Upper lobe of right lung (tissue), 1 donor: Measurements from ENCODE around the gene SHROOM3. TPM values are rescaled to one million over a fixed set of nuclear protein-coding genes. Genes with fewer than 3 reads are reported as not detected.

ENCODE experiments used
- ATAC-seq: fragments of 200-7000 bp; cut with Tn5 transposase; one replicate; pipeline ENCODE4 v1.9.1; 2020; ENCODE audit warnings: mild to moderate bottlenecking, moderate library complexity
- DNase-seq: peaks from one replicate; pipeline ENCODE4 v3.0.0-alpha.2; 2020
- H3K27ac ChIP-seq: fragments of 200-600 bp; one replicate; pipeline ENCODE4 v1.8.0; 2022
- H3K27me3 ChIP-seq: fragments of 200-600 bp; one replicate; pipeline ENCODE4 v1.8.0; 2022; ENCODE audit warnings: mild to moderate bottlenecking
- H3K36me3 ChIP-seq: fragments of 200-600 bp; one replicate; pipeline ENCODE4 v1.8.0; 2022
- H3K4me1 ChIP-seq: fragments of 200-600 bp; one replicate; pipeline ENCODE4 v1.8.0; 2022
- H3K4me3 ChIP-seq: fragments of 200-600 bp; one replicate; pipeline ENCODE4 v1.8.0; 2022; ENCODE audit warnings: mild to moderate bottlenecking
- H3K9me3 ChIP-seq: fragments of 200-600 bp; one replicate; pipeline ENCODE4 v1.8.0; 2022
- intact Hi-C: fragments of 100-400 bp; cut with DNase I; formaldehyde crosslinking; loops from one replicate; pipeline ENCODE4 v1.11.0; 2022
- total RNA-seq: library from RNA; stranded (reverse); fragmentation: NEBNext Ultra II Directional; extraction: Animal tissue kit (Norgen Biotek cat#: 25700); gene quantifications from one replicate; pipeline ENCODE4 v1.2.1, GENCODE V29; 2021
- TF ChIP-seq, protein P1 (sequence below): fragments of 200-600 bp; IDR thresholded peaks from one replicate; pipeline ENCODE4 v1.8.0; 2022; ENCODE audit warnings: antibody characterized with exemption
- donor health status: DM: no; HTN: yes; CAD: no; lungs with severe emphysema.

Gene SHROOM3
- total RNA-seq, 1 donor from 2014 or later, result 73.3 TPM

DNA sequence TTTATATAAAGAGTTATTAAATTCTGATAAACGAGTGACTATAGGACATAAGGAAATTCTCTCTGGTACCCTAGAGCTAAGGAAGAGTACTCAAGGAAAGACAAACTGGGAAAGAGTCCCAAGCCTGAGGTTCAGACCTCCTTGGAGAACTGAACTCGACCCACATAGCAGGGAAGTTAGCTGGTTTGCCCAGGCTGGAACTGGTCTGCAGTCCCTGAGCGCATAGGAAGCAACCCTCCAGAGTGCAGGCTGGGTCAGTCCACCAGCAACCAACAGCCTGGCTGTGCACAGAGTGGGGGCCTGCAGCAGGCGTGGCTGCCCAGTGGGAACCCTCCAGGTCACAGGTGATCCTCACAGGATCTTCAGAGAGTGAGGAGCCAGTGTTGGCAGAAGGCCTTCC is 348.8 kb downstream of the SHROOM3 start:
- Histone ChIP-seq H3K27me3 (no peaks in the 10 kb centered on the region), H3K4me1 (no peaks in the 10 kb centered on the region), H3K36me3 (peaks cover 11% of the 10 kb centered on the region), H3K27ac (no peak overlapping the region), H3K4me3 (no peak overlapping the region), H3K9me3 (no peaks in the 10 kb centered on the region)
- DNase-seq (no peak), ATAC-seq (peak; percentile 20)
- TF ChIP-seq, protein P1, sequence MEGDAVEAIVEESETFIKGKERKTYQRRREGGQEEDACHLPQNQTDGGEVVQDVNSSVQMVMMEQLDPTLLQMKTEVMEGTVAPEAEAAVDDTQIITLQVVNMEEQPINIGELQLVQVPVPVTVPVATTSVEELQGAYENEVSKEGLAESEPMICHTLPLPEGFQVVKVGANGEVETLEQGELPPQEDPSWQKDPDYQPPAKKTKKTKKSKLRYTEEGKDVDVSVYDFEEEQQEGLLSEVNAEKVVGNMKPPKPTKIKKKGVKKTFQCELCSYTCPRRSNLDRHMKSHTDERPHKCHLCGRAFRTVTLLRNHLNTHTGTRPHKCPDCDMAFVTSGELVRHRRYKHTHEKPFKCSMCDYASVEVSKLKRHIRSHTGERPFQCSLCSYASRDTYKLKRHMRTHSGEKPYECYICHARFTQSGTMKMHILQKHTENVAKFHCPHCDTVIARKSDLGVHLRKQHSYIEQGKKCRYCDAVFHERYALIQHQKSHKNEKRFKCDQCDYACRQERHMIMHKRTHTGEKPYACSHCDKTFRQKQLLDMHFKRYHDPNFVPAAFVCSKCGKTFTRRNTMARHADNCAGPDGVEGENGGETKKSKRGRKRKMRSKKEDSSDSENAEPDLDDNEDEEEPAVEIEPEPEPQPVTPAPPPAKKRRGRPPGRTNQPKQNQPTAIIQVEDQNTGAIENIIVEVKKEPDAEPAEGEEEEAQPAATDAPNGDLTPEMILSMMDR, result no peak
- intact Hi-C loops, result no loop called here

DNA sequence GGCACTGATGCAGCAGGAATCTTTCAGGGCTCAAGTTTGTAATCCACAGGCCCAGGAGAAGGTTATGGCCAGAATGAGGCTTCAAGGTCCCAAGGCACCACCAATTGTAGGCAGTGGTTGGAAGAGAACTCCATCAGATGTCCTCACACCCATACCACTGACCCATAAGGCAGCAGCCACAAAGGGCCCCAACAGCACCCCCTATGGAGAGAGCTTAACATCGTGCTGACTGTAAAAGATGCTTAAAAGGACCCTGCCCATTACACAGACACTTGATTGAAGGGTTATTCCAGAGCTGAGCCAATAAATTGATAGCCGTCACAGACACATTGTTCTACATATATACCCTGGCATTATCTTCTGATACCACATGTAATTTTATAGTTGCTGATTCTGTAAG is 349.2 kb downstream of the SHROOM3 start:
- DNase-seq, result no peak

DNA sequence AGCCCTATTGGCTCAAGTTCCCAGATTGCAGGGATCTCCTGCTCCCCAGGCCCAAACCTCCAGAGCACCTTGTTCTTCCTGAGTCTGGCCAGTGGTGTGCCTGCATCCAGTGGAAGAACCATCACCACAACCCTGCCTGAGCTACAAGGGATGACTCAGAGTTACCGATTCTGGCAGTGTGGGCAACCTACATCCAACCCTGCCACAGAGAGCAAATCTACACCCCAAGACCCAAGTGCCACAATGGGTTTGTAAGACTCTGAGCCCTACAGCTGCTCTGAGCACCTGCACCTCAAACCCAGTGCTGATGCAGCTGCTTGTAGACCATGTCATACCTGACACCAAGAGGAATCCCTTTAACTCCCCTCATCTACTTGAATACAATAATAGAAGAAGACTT is 352.9 kb downstream of the SHROOM3 start:
- Histone ChIP-seq H3K36me3 (no peaks in the 10 kb centered on the region), H3K9me3 (no peaks in the 10 kb centered on the region), H3K27me3 (no peaks in the 10 kb centered on the region), H3K4me3 (no peak overlapping the region), H3K4me1 (no peaks in the 10 kb centered on the region), H3K27ac (no peak overlapping the region)
- DNase-seq (no peak), ATAC-seq (peak; percentile 16)
- intact Hi-C loops, result no loop called here
- TF ChIP-seq, protein P1, result no peak

More for the DNA sequence above, 349.2 kb downstream of the SHROOM3 start:
- peak; percentile 12 for ATAC-seq
- no peaks in the 10 kb centered on the region for H3K27me3 ChIP-seq
- no peak overlapping the region for H3K4me3 ChIP-seq
- no peaks in the 10 kb centered on the region for H3K4me1 ChIP-seq
- no peaks in the 10 kb centered on the region for H3K9me3 ChIP-seq
- TF ChIP-seq, protein P1, result no peak
- H3K27ac ChIP-seq, result no peak overlapping the region
- H3K36me3 ChIP-seq, result peaks cover 7% of the 10 kb centered on the region
- intact Hi-C loops, result no loop called here

DNA sequence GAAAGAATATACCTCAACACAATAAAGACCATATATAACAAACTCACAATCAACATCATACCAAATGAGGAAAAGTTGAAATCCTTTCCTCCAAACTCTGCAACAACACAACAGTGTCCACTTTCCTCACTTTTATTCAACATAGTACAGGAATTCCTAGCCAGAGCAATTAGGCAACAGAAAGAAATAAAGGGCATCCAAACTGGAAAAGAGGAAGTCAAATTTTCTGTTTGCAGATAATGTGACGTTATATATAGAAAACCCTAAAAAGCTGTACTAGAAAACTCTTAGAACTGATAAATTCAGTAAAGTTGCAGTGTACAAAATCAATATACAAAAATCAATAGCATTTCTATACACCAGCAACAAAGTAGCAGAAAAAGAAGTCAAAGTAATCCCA is 355.3 kb downstream of the SHROOM3 start:
- no peak overlapping the region for H3K4me3 ChIP-seq
- H3K9me3 ChIP-seq, result no peaks in the 10 kb centered on the region
- no peaks in the 10 kb centered on the region for H3K27me3 ChIP-seq
- ATAC-seq (no peak), DNase-seq (no peak)
- intact Hi-C loops, result no loop called here
- no peak overlapping the region for H3K27ac ChIP-seq
- no peaks in the 10 kb centered on the region for H3K36me3 ChIP-seq
- TF ChIP-seq, protein P1, result no peak
- no peaks in the 10 kb centered on the region for H3K4me1 ChIP-seq

DNA sequence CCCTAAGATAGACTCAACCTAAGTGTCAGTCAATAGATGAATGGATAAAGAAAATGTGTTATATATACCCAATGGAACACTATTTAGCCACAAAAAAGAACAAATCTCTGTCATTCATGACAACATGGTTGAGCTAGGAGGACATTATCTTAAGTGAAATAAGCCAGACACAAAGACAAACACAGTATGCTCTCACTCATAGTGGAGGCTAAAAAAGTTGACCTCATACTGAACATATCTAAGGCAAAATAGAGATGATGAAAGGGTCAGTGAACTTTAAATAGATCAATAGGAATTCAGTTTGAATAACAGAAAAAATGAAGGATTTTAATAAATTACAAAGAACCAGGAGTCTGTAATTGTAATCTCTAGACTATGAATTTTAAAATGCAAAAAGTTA is 356.4 kb downstream of the SHROOM3 start:
- Histone ChIP-seq H3K27ac (no peak overlapping the region), H3K36me3 (no peaks in the 10 kb centered on the region), H3K4me3 (no peak overlapping the region), H3K9me3 (no peaks in the 10 kb centered on the region), H3K27me3 (no peaks in the 10 kb centered on the region), H3K4me1 (no peaks in the 10 kb centered on the region)
- ATAC-seq (no peak), DNase-seq (no peak)
- intact Hi-C loops, result no loop called here
- TF ChIP-seq, protein P1, result no peak

DNA sequence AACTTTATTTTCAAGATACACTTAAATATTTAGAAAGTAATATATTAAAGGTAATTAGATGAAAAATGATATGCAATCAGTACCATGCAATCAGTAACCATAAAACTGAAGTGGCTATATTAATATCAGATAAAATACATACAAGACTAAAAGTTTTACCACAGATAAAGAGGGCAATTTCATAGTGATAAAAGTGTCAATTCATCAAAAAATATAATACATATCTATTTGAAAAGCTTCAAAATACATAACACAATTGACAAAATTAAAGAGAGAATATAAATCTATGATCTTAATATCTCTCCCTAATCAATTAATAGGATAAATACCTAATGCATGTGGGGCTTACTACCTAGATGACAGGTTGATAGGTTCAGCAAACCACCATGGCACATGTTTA is 357.4 kb downstream of the SHROOM3 start:
- Histone ChIP-seq H3K27me3 (no peaks in the 10 kb centered on the region), H3K9me3 (no peaks in the 10 kb centered on the region), H3K36me3 (no peaks in the 10 kb centered on the region), H3K4me1 (no peaks in the 10 kb centered on the region), H3K27ac (no peak overlapping the region), H3K4me3 (no peak overlapping the region)
- ATAC-seq, result no peak
- DNase-seq, result no peak
- intact Hi-C loops, result no loop called here
- TF ChIP-seq, protein P1, result no peak
